ENCODE measurements around the gene FIBCD1.

- no peak for TF ChIP-seq CTCF (IDR thresholded peaks at IDR 0.05)
- no peak for TF ChIP-seq EP300 (IDR thresholded peaks at IDR 0.05)
- TF ChIP-seq POLR2A (IDR thresholded peaks at IDR 0.05) = no peak
These were observed 41.0 kb downstream of the FIBCD1 start for GRCh38 chr9:130897848-130898551.
